ENCODE measurements around the gene AKT3.
"Not testable (repeated sequence)": the region's sequence is repeated elsewhere in the genome, so short reads cannot be mapped to it uniquely, and the experiment has no call there.

Gene AKT3

DNA sequence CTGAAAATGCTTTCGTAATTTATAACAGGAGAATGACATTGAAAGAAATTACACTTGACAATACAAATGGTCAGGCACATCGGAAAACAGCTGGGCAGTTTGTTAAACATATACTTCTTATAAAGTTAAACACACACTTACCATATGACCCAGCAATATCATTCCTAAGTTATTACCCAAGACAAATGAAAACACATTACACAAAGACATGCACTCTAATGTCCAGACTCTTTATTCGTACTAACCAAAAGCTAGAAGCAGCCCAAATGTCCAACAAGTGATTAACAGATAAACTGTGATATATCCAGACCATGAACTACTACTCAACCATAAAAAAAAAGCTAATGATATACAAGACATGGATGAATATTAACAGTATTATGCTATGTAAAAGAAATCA, 8.5 kb downstream of the AKT3 start:
- DNase-seq (ENCODE audit: low spot score): no peak

DNA sequence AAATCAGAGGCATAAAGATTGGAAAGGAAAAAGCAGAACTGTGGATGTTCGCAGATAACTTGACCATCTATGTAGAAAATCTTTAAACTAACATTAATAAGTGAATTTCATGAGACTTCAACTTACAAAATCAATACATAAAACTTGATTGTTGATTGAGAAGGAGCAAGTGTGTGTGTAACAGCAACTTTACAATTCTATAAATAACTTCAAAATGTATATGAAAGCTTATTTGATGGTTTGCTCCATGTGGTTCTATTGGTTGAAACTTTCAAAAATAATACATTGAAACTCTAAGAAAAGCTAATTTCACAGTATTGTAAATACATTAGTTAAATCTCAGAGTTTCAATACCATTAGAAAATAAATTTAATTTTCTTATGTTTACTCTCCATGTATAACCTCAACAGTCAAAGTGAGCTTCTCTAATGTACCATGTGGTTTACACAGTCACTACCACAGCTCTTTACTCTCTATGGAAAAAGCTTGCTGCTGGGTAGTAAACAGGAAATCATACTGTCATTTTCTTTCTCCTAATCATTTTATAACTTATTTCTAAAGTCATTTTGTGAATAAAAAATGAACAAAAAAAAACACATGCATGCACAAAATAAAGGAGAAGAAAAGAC, 12.0 kb downstream of the AKT3 start:
- DNase-seq (ENCODE audit: low spot score): no peak

DNA sequence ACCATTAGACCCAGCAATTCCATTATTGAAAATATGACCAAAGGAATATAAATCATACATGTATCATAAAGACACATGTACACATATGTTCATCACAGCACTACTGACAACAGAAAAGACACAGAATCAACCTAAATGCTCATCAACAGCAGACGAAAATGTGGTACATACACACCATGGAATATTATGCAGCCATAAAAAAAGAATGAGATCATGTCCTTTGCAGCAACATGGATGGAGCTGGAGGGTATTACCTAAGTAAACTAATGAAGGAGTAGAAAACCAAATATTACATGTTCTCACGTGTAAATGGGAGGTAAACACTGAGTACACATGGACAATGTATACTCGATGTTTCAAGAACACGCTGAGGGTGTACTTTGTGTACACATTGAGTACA, 15.9 kb downstream of the AKT3 start:
- no peak for DNase-seq (ENCODE audit: low spot score)

GRCh38 chr1:243831463-243831862, 18.6 kb downstream of the AKT3 start:
- DNase-seq (ENCODE audit: low spot score): no peak

DNA sequence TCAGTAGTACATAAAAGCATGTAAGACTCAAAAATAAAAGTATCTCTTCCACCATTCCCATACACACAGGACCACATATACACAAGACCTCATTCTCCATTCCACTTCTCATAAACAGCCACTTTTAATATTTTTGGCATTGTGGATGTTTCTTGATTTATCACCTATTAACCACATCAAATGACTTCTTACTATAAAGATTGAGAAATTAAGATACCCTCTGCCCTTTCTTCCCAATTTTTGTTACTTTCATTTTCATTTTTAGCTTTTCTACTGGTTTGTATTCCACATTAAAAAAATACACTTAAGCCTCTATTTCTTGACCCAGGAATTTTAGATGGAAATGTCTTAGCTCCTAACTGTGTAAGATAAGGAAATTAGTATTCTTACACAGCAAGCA, 22.8 kb downstream of the AKT3 start:
- no peak for DNase-seq (ENCODE audit: low spot score)

- DNase-seq (ENCODE audit: low spot score): not testable (repeated sequence)
Measured at GRCh38 chr1:243824907-243825306, 25.1 kb downstream of the AKT3 start.

DNA sequence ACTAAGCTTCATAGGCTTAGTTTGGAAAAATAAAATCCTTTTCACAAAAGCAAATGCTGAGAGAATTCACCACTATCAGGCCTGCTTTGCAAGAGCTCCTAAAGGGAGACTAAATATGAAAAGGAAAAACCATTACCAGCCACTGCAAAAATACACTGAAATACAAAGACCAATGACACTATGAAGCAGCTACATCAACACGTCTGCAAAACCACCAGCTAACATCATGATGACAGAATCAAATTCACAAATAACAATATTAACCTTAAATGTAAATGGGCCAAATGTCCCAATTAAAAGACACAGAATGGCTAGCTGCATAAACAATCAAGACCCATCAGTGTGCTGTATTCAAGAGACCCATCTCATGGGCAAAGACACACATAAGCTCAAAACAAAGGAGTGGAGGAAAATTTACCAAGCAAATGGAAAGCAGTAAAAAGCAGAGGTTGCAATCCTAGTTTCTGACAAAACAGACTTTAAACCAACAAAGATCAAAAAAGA, 28.8 kb downstream of the AKT3 start:
- no peak for DNase-seq (ENCODE audit: low spot score)

DNA sequence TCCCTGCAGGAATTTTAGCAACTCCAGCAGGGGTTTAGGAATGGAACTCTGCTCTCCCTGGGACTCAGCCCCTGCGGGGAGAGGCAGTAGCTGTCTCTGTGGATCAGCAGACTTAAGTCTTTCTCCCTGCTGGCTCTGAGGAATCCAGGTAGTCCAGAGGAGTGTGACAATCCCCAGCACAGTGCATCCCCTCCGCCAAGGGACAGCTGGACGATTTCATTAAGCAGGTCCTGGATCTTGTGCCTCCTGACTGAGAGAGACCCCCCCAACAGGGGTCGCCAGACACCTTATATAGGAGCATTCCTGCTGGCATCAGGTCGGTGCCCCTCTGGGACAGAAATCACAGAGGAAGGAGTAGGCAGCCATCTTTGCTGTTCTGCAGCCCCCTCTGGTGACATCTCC, 30.6 kb downstream of the AKT3 start:
- no peak for DNase-seq (ENCODE audit: low spot score)

- DNase-seq (ENCODE audit: low spot score): no peak
Measured at GRCh38 chr1:243818978-243819377, 31.1 kb downstream of the AKT3 start.

DNA sequence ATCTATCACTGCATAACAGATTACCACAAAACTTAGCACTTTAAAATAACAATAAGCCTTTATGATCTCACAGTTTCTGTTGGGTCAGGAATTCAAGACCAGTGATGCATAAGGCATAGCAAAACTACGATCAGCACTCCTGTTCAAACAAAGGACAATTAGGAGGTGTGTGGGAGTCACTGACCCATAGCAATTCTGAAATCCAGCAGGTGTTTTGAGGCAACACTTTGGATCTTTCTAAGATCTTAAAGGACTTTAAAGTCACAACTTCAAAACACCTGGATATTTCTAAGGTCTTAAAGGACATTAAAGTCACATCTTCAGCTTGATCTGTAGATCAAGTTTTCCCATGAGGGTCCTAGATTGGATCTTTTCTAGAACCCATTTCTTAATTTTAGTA, 35.3 kb downstream of the AKT3 start:
- no peak for DNase-seq (ENCODE audit: low spot score)

- not testable (repeated sequence) for DNase-seq (ENCODE audit: low spot score)
Measured at GRCh38 chr1:243807346-243807745, 42.7 kb downstream of the AKT3 start.

- DNase-seq (ENCODE audit: low spot score): no peak
Measured at GRCh38 chr1:243806310-243806709, 43.7 kb downstream of the AKT3 start.

- no peak for DNase-seq (ENCODE audit: low spot score)
Measured at GRCh38 chr1:243802736-243803135, 47.3 kb downstream of the AKT3 start.

DNA sequence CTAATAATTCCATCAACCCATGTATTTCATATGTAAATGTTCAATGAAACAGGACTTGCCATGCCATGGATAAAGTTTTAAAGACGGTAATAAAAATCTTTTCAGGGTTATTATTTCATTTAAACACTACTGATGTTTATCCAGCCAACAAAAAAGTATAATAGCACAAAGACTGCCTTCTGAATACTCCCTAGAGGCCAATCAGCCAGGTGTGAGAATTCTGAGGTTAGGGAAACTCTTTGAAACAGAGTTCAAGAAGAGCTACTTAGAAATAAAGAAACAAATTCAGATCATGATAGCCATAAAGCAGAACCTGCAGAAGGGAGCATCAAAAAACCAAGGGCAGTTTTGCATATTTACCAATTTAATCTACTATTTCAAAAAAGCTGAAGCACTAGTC, 48.7 kb downstream of the AKT3 start:
- no peak for DNase-seq (ENCODE audit: low spot score)

- no peak for DNase-seq (ENCODE audit: low spot score)
Measured at GRCh38 chr1:243799908-243800307, 50.1 kb downstream of the AKT3 start.

DNA sequence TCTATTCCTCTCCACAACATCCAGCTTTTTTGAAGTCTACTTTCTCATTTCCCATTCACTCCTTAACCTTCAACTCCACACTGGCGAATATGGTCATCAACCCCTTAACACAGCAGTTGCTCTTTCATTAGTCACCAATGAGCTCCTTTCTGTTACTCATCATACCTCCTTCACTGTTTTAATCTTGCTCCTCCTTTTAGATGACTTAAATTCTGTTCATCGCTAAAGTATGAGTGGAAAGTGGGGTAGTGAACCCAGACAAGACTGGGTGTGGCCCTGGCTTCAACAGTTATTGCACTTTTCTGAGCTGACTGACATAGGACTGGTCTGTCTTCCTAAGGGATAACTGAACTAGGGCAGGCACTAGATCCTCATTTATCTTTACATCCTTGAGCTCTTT, 51.3 kb downstream of the AKT3 start:
- no peak for DNase-seq (ENCODE audit: low spot score)

DNA sequence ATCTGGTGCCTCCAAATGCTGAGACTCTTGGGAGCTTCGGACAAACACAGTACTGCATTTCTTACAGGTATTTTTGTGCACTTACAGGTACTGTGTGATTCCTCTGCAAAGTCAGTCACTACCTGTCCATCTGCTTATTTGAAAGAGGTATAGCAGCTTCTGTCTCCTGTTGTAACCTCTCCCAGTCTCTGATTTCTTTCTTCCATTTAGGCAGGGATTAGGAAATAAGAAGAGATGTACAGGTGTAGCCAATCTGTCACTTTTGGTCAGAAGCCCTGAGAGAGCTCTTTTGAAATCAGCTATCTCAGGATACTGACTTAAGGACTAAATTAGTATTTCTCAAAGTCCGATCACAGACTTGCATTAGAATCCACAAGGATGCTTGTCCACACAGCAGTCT, 54.0 kb downstream of the AKT3 start:
- DNase-seq (ENCODE audit: low spot score): peak; percentile 87

GRCh38 chr1:243793298-243793697, 56.7 kb downstream of the AKT3 start:
- DNase-seq (ENCODE audit: low spot score): no peak

GRCh38 chr1:243792891-243793290, 57.2 kb downstream of the AKT3 start:
- no peak for DNase-seq (ENCODE audit: low spot score)

GRCh38 chr1:243792401-243792800, 57.6 kb downstream of the AKT3 start:
- DNase-seq (ENCODE audit: low spot score): no peak

GRCh38 chr1:243791586-243792267, 58.3 kb downstream of the AKT3 start:
- peak; percentile 46 for DNase-seq (ENCODE audit: low spot score)

GRCh38 chr1:243790404-243790803, 59.6 kb downstream of the AKT3 start:
- DNase-seq (ENCODE audit: low spot score): no peak

GRCh38 chr1:243786531-243786930, 63.5 kb downstream of the AKT3 start:
- no peak for DNase-seq (ENCODE audit: low spot score)

GRCh38 chr1:243784506-243784905, 65.5 kb downstream of the AKT3 start:
- DNase-seq (ENCODE audit: low spot score): no peak

All from cerebellar cortex (tissue), 1 donor.